HTERT RPE-1 (cell line): Measurements from ENCODE around the gene CEP76.
"Not testable (repeated sequence)": the region's sequence is repeated elsewhere in the genome, so short reads cannot be mapped to it uniquely, and the experiment has no call there.

Experiments
- in situ Hi-C: fragments of 300-500 bp; cut with MboI; formaldehyde crosslinking; loops from 4 replicates; pipeline ENCODE4 v1.14.3; 2020; ENCODE audit warnings: low sequenced_read_pairs

The CEP76 gene

DNA sequence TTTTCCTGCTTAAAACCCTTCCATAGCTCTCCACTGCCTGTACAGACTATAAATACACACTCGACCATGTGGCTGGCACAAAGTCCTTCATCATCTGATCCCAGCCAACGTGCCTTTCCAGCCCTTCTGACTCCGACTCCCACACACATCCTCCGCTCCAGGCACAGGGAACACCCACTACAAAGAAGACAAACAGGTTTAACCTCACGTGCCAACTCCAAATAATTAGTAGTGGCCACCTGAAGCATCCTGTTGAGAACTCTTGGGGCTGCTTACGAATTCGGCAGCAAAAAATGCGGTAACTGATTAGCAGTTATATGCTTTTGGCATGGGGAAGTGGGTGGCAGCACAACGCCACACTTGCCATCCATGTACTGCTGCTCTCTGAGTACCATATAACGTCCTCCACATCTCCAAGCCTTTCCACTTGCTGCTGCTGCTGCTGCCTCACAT is 56.7 kb downstream of the CEP76 start:
- in situ Hi-C loops: no loop called here

DNA sequence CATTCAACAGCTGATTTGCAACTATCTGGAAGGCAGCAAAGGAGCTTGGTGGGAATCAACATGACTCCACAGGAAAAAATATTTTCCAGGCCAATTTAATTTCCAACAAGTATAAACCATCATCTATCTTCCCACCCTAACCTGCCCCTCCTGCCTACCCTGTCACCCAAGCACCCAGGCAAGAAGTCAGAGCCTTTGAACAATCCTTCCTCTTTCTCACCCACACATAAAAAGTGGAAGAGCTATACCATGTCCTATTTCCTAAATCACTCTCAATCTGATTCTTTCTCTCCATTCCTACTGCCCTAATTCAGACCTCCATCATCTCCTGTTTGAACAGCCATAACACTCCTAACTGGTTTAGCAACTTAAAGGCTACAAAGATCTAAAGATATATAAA is 57.3 kb downstream of the CEP76 start:
- in situ Hi-C loops: no loop called here

DNA sequence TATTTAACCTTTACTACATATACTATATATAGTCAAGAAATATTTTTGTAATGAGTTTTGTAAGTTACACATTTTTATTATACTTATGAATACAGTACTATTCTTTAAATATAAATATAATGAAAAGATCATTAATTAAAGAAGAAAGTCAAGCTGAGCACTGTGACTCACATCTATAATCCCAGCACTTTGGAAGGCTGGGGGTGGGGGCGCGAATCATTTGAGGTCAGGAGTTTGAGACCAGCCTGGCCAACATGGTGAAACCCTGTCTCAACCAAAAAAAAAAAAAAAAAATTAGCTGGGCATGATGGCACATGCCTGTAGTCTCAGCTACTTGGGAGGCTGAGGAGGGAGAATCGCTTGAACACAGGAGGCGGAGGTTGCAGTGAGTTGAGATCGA is 58.8 kb downstream of the CEP76 start:
- in situ Hi-C loops: not testable (repeated sequence)

- in situ Hi-C loops: no loop called here
Observed at GRCh38 chr18:12640881-12641200, 61.7 kb downstream of the CEP76 start.

DNA sequence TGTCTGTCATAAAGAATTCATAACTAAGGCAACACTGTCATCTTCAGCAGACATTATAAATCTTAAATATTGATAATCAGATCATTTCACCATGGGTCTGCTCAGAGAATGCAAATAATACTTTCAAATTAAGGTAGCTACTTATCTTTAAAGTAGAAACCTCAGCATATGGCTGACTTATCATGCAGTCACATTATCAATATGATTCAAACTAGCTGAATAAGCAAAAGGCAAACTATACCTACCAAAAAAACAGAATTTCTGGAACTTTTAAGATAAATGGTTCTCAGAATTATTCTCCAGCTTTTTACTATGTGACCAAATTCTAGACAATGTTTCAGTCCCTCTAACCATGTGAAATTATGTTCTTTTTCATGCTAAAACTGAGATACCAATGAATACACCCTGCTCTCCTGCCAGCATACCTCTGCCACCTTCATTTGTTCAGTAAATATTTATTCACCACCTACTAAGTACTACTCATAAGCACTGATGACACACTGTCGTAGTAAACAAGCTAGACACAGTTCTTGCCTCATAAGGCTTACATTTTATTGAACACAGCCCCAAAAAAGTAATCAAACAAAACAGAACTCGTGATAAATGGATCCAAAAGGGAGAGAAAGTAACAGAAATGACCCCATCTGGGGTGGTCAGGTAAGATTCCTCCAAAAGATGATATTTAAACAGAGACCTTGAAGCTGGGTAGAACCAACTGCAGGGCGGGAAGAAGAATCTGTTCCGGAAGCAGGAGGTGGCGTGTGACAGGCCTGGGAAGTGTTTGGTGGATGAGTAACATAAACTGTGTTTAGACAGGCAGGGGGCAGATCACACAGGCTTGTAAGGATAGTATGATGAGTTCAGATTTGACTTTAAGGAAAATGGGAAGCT is 62.3 kb downstream of the CEP76 start:
- in situ Hi-C loops: no loop called here

- in situ Hi-C loops: no loop called here
Observed at GRCh38 chr18:12638644-12639124, 63.8 kb downstream of the CEP76 start.

GRCh38 chr18:12637901-12638643 is 64.5 kb downstream of the CEP76 start:
- in situ Hi-C loops: no loop called here

DNA sequence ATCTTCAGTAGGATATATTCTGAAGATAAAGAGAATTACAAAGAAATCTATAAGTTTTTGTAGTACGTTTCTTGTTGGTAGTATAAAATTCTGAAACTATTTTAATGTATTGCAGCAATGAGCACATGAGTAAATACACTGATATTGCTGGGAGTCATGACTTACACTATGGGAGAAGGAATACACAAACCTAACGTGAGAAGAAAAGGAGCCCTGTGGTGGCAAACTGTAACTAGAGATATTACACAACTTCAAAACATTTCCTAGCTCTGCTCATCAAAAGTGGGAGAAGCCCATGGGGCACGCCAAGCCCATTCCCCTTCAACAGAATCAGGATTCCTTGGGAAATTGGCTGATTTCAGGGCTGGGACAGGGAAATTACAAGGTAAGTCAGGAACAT is 65.1 kb downstream of the CEP76 start:
- in situ Hi-C loops: no loop called here

DNA sequence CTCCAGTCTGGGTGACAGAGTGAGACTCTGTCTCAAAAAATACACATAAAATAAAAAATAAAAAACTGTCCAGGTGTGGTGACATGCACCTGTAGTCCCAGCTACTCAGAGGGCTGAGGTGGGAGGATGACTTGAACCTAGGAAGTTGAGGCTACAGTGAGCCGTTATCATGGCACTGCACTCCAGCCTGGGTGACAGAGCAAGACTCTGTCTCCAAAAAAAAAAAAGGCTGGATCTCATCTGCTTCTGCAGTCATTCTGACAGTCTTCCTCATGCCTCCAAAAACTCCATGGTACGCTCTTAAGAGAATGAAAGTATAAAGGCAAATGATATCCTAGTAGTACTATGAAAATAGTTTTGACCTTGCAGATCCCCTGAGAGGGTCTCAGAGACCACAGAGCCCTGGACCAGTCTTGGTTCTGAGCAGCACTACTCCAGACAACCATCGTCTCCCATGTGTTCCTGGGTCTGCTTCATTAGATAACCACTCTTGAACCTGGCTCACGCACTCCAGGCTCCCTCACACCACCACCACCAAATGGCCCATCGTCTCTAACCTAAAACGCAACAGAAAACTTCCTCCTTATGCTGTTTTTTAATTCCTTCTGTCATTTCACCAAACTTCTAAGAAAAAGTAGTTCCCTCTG is 70.6 kb downstream of the CEP76 start:
- in situ Hi-C loops: no loop called here

GRCh38 chr18:12630136-12630535 is 72.4 kb downstream of the CEP76 start:
- in situ Hi-C loops: no loop called here

- in situ Hi-C loops: no loop called here
Observed at GRCh38 chr18:12628706-12629702, 73.5 kb downstream of the CEP76 start.

DNA sequence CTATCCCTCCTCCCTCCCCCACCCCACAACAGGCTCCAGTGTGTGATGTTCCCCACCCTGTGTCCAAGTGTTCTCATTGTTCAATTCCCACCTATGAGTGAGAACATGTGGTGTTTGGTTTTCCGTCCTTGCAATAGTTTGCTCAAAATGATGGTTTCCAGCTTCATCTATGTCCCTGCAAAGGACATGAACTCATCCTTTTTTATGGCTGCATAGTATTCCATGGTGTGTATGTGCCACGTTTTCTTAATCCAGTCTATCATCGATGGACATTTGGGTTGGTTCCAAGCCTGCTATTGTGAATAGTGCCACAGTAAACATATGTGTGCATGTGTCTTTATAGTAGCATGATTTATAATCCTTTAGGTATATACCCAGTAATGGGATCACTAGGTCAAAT is 75.3 kb downstream of the CEP76 start:
- in situ Hi-C loops: not testable (repeated sequence)

GRCh38 chr18:12625241-12625640 is 77.3 kb downstream of the CEP76 start:
- in situ Hi-C loops: no loop called here
